HuH-7.5 (cell line): ENCODE results near the gene MYO1B.

Experiments
- DNase-seq: peaks from one replicate; pipeline ENCODE4 v3.0.0; 2011; ENCODE audit warnings: low spot score

Gene MYO1B

GRCh38 chr2:191262436-191262835 lies 17.2 kb downstream of the MYO1B start:
- DNase-seq = no peak

- DNase-seq = no peak
These were observed 17.8 kb downstream of the MYO1B start for GRCh38 chr2:191263050-191263449.

GRCh38 chr2:191264647-191265081 lies 19.5 kb downstream of the MYO1B start:
- no peak for DNase-seq

- no peak for DNase-seq
These were observed 20.3 kb downstream of the MYO1B start for GRCh38 chr2:191265311-191266170.

GRCh38 chr2:191266201-191266600 lies 21.0 kb downstream of the MYO1B start:
- DNase-seq = no peak

GRCh38 chr2:191268596-191268995 lies 23.4 kb downstream of the MYO1B start:
- DNase-seq = no peak

GRCh38 chr2:191270306-191271161 lies 25.3 kb downstream of the MYO1B start:
- DNase-seq = no peak

- DNase-seq = no peak
These were observed 26.9 kb downstream of the MYO1B start for GRCh38 chr2:191272064-191272463.

GRCh38 chr2:191274413-191274815 lies 29.2 kb downstream of the MYO1B start:
- DNase-seq = no peak

GRCh38 chr2:191276792-191277465 lies 31.7 kb downstream of the MYO1B start:
- no peak for DNase-seq

- DNase-seq = no peak
These were observed 35.1 kb downstream of the MYO1B start for GRCh38 chr2:191280290-191280689.

- no peak for DNase-seq
These were observed 35.9 kb downstream of the MYO1B start for GRCh38 chr2:191280834-191281756.

- no peak for DNase-seq
These were observed 40.0 kb downstream of the MYO1B start for GRCh38 chr2:191285252-191285651.

GRCh38 chr2:191287820-191288219 lies 42.6 kb downstream of the MYO1B start:
- no peak for DNase-seq

GRCh38 chr2:191289049-191289448 lies 43.8 kb downstream of the MYO1B start:
- no peak for DNase-seq

- DNase-seq = no peak
These were observed 46.3 kb downstream of the MYO1B start for GRCh38 chr2:191291471-191291870.

- no peak for DNase-seq
These were observed 47.7 kb downstream of the MYO1B start for GRCh38 chr2:191292869-191293268.

GRCh38 chr2:191295088-191295487 lies 49.9 kb downstream of the MYO1B start:
- DNase-seq = no peak

- no peak for DNase-seq
These were observed 51.1 kb downstream of the MYO1B start for GRCh38 chr2:191296083-191297006.

- no peak for DNase-seq
These were observed 51.8 kb downstream of the MYO1B start for GRCh38 chr2:191297033-191297432.
